HG03520 (cell line): ENCODE measurements around the gene CD48.
"Not testable (repeated sequence)": the region's sequence is repeated elsewhere in the genome, so short reads cannot be mapped to it uniquely, and the experiment has no call there.

ENCODE experiments used
- ATAC-seq: cut with Tn5 transposase; IDR thresholded peaks from one replicate; pipeline ENCODE4 v1.9.1; 2021; ENCODE audit warnings: mild to moderate bottlenecking, moderate library complexity; ENCODE audit not compliant: unreplicated experiment

Gene CD48

GRCh38 chr1:160658162-160658813 is 53.3 kb downstream of the CD48 start:
- no peak for ATAC-seq

DNA sequence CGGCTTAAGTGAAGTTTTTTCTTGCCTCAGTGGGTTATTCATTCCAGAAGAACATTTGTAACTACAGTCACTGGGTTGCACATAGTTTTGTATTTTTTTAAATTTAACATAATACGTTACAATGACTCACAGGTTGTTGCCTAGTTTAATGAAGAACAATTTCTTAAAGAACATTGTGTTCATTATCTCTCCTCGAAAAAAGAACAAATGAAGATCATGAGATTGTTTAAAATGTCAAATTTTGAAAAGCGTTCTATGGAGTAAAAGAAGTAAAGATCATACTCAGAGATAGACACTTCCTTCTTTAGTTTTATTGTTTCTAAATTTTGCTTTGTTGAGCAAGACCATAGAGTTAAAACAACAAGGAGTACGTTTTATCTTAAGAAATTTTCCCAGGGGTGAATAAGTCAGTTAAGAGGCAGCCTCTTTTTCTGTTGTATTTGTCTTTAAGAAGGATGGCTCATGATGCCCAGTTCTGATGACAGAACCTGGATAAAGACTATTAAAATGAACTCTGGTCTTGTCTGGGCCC is 54.3 kb downstream of the CD48 start:
- no peak for ATAC-seq

GRCh38 chr1:160656737-160657136 is 54.9 kb downstream of the CD48 start:
- ATAC-seq = no peak

DNA sequence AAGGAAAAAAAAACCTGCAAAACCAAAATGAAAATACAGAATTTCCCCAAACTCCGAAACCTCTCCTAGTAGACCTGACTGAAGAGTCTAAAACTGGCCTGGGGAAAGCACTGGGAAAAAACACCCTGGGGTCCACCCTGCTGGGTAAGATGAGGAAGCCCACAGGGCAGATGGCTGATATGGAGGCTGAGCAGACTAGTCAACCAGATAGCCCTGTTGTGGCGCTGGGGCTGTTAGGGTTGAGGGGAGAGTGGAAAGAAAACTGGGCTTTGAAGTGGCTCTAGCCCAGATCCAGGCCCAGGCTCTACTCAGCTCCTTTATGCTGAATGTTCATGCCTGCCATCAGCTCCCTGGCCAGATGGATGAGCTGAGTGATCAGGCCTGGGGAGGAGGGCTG is 58.0 kb downstream of the CD48 start:
- no peak for ATAC-seq

DNA sequence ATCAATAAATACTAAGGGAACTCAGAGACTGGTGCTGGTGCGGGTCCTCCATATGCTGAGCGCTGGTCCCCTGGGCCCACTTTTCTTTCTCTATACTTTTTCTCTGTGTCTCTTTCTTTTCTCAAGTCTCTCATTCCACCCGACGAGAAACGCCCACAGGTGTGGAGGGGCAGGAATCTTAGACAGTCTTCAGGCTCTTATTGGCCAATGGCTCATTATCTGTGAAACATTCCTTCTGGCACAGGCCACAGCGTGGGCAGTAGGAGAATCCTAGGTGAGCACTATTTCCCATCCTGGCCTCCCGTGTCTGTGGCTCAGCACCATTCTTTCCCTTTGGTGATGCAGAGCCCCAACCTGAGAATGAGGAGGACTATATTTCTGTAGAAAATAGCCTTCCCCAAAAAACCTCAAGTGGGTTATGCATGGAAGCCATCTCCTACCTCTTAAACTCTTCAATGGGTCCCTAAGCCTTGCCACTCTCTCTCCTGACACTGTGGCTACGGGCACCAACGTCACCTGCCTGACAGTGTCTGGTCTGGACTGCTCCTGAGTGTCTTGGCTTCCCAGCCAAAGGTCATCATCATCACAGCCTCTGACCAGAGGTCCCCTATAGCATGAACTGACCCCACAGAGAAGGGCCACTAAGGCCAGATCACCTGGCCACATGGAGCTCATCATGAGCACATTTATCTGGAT is 58.5 kb downstream of the CD48 start:
- ATAC-seq = no peak

DNA sequence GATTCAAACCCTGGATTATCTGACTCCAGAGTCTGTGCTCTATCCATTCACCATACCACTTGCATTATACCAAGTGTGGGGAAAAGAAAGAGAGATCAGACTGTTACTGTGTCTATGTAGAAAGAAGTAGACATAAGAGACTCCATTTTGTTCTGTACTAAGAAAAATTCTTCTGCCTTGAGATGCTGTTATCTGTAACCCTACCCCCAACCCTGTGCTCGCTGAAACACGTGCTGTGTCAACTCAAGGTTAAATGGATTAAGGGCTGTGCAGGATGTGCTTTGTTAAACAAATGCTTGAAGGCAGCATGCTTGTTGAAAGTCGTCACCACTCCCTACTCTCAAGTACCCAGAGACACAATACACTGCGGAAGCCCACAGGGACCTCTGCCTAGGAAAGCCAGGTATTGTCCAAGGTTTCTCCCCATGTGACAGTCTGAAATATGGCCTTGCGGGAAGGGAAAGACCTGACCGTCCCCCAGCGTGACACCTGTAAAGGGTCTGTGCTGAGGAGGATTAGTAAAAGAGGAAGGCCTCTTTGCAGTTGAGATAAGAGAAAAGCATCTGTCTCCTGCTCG is 59.5 kb downstream of the CD48 start:
- ATAC-seq = not testable (repeated sequence)

- ATAC-seq = no peak
These were observed 60.1 kb downstream of the CD48 start for GRCh38 chr1:160651433-160652064.

DNA sequence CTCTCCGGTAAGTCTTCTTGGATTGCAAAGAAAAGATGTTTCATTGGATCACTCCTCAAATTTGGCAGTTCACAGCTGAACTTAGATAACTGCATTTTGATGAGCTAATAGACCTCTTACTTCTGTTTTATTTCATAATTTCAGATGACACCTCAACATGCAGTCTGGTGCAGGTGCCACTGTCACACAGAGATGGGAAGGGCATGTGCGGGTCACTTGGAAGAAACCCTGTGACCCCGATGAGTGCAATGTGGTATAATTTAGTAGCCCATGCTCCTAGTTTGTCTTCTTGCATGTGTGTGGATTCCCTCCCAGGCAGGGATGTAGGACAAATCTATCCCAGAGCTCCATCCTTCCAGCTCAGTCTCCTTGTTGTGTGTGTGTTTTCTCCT is 64.3 kb downstream of the CD48 start:
- ATAC-seq = no peak

GRCh38 chr1:160646711-160647328 is 64.8 kb downstream of the CD48 start, which contains the start of gene SLAMF1:
SLAMF1 (minus strand) TSS chr1:160647044; CDS start chr1:160646945, 99 bp downstream.
- ATAC-seq = no peak

GRCh38 chr1:160646180-160646579 is 65.4 kb downstream of the CD48 start:
- ATAC-seq = no peak

GRCh38 chr1:160645386-160646130 is 66.1 kb downstream of the CD48 start:
- no peak for ATAC-seq

GRCh38 chr1:160644399-160644798 is 67.2 kb downstream of the CD48 start:
- no peak for ATAC-seq

GRCh38 chr1:160643138-160643537 is 68.5 kb downstream of the CD48 start:
- no peak for ATAC-seq

GRCh38 chr1:160642281-160642644 is 69.4 kb downstream of the CD48 start:
- no peak for ATAC-seq

DNA sequence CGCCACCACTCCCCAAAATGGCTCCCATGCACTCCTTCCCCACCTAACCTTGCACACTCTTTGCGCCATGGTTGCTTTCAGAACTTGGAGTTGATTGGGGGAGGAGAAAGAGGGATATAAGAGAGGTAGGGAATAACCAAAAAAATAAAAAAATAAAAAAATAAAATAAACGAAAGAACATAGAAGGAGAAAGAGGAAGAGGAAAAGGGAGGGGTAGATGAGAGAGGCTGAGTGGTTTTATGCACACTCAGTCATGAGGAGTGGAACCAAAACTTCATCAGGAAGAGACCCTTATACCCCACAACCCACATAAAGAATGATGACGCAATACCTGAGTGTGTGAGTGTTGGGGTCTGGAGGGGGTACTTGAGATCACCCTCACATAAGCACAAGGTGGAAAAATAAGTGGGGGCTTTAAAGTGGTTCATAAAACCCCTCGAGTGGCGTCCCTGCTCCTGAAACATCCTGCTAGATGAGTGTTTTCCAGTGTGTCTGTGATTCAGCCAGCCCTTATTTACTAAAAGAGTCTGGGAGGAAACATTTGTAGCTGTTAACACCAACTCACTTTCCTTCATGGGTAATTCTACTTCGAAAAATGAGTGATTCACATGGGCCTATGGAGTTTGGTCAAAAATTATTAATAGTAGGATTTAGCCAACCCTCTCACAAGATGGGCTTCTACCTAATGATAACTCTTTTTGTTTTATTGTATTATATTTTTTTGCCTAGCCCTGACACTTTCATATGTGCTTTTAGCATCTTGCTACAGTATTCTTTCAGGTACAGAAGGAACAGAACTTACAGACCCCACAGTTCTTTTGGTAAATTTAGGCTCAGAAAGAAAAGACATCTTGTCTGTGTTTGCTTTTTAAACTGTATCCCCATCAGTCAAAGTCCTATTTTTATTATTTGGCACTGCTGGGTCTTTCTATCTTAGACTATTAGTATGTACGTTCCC is 70.0 kb downstream of the CD48 start:
- ATAC-seq = no peak

DNA sequence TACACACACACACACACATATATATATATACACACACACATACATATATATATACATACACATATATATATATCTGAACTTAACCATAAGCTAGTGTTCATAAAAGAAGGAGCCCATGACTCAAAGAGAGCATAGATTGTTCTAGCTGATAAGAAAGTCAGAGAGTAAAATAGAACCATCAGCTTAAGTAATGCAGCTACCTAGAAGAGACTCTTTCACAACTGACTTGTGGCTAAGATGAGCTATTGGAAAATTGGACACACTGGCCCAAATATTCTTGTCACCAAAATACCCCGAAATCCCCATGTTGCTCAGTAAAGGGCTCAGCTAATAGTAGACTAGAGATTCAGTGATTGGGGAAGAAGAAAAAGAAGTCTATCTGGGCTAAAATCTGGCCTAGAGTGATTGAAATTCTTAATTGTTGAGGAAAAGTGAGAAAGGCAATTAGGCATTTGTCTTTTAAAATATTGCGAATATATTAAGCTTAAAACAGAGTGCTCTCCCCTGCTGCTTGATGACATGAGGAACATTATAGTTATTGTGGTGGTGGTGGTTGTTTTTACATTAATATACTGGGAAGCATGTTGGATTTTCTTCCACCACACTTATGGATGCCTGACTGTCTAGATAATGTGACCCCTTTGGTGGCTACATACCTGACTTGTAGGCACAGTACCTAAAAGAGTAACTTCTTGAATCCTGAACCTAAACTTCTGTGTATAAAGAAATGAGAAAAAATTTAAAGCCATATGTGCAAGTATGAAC is 71.1 kb downstream of the CD48 start:
- no peak for ATAC-seq

- ATAC-seq = no peak
These were observed 72.0 kb downstream of the CD48 start for GRCh38 chr1:160639652-160640051.

DNA sequence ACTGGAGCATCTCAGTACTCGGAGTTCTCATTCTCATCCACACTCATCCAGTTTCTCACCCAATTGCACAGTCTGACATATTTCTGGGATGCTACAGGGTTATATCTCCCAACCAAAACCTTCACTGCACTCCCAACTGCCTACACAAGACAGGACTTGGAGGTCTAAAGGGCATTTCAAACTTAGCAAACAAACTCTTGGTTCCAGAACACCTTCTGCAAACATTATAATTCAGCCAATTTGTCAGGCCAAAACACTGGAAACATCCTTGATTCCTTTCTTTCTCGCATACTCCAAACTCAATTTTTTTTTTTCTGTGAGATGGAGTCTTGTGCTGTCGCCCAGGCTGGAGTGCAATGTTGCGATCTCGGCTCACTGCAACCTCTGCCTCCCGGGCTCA is 72.7 kb downstream of the CD48 start:
- ATAC-seq = no peak

DNA sequence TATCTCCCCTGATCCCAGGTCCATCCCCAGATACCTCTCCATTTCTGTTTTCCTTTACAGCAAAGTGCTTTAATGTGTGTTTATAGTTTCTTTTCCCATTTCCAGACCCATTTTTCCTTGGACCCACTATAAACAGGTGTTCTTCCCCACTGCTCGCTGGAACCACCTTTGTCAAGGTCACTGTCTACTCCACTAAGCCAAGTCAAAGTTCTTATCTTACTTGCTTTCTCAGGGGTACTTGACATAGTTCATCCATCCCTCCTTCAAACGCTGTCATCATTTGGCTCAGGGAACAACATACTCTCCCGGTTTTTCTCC is 73.1 kb downstream of the CD48 start:
- no peak for ATAC-seq
